ENCODE measurements around the gene VPS11.

DNA sequence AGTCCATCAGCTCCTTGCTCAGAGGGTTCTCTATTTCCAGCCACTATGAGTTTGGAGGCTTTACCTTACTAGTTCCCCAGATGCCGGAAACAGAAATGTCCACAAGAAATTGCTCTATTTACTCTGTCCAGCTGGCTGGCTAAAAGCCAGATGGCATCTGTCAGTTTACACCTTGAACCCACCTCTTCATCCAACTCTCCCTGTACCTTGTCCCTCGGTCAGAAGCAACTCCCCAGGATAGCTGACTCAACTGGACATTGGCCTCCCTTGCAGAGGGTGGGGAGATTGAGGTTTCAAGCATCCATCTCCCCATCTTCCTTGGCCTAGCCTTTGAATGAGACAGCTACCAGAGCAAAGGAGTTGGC is 41.2 kb downstream of the VPS11 start:
- TF ChIP-seq CTCF (IDR thresholded peaks at IDR 0.05) = no peak
- TF ChIP-seq POLR2A (IDR thresholded peaks at IDR 0.05) = no peak
